ENCODE measurements around the gene HPSE2.

The HPSE2 gene

DNA sequence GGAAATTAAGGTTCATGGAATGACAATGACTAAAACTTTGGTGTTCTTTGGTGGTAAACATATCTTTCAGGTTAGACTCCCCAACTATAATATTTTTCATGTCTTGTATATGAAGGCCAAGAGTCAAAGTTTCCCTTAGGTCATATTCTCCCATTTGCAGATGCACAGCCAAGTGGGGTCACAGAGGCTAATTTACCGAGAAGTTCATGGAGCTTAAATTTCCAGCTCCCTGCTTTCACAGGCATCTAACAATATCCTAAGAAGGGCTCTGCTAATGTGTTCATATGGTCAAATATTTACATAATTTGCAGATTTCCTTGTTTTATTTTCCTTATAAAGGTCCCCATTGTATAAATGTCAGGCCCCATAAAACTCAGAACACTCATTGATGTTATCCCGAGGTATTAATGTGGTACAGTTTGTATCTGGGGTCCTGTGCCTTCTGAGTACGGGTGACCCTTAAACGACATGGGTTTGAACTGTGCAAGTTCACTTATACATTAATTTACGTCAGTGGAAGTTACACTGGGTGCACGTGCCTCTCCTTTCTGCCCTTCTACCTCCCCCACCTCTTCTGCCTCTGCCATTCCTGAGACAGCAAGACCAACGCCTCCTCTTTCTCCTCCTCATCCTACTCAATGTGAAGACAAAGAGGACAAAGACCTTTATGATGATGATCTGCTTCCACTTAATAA, 603.0 kb downstream of the HPSE2 start:
- H3K4me3 ChIP-seq (ENCODE audit: low read depth, low read length) = no peak overlapping the region

- no peak overlapping the region for H3K4me3 ChIP-seq (ENCODE audit: low read depth, low read length)
Measured at GRCh38 chr10:98628206-98628605, 607.4 kb downstream of the HPSE2 start.

DNA sequence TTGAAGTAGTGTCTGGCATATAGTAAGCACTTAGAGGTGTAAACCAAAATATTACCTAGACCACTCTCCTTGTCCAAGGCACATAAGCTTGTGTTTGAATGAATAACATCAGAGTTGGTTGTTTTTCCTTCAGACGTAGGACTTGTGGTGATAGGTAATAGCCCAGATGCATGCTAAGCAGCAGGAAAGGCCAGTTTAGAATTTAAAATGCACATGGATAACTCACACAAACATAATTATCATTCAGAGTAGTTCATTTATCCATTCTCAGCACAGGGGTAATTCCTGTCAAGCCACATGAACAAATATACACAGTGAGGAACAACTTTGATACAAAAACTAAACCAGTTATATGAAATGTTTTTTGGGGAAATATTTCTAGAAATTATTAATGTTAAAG, 607.9 kb downstream of the HPSE2 start:
- H3K4me3 ChIP-seq (ENCODE audit: low read depth, low read length) = no peak overlapping the region

- no peak overlapping the region for H3K4me3 ChIP-seq (ENCODE audit: low read depth, low read length)
Measured at GRCh38 chr10:98624963-98625362, 610.7 kb downstream of the HPSE2 start.

- no peak overlapping the region for H3K4me3 ChIP-seq (ENCODE audit: low read depth, low read length)
Measured at GRCh38 chr10:98623176-98623575, 612.5 kb downstream of the HPSE2 start.

DNA sequence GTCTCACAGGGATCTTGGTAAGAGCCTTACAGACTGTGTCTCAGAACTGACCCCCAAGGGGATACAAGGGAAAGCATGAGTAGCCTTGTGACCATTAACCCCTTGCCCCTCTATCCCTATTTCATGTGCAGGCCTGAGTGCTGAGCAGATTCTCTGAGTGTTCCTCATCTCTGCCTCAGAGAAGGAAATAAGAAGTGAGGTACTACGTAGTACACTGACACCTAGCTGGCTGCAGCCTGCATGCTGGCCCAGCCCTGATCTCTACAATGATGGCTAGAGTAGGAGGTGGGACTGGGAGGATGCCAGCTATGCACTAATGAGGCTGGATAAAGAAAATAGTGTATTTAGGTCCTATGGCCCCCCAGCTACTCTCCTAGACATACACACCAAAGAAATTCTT, 614.0 kb downstream of the HPSE2 start:
- H3K4me3 ChIP-seq (ENCODE audit: low read depth, low read length) = no peak overlapping the region

DNA sequence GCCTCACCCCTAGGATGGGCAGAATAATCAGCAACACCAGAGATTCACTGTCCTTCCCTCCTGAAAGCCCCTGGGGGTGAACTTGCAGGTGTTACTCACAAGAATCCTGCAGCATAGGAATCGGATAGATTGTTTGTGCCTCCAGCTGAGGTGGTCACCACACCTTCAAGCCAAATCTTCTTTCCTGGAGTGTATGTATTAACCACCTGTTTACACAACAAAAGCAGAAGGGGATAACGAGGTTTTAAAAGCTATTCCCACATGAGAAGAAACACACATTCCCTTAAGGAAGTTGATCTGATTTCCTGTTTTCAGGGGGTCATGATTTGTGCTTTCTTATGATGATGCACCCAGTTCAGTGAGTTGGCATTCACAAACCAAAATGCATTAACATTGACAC, 615.1 kb downstream of the HPSE2 start:
- no peak overlapping the region for H3K4me3 ChIP-seq (ENCODE audit: low read depth, low read length)

GRCh38 chr10:98619446-98619845, 616.2 kb downstream of the HPSE2 start:
- H3K4me3 ChIP-seq (ENCODE audit: low read depth, low read length) = no peak overlapping the region

- no peak overlapping the region for H3K4me3 ChIP-seq (ENCODE audit: low read depth, low read length)
Measured at GRCh38 chr10:98617906-98618520, 617.6 kb downstream of the HPSE2 start.

DNA sequence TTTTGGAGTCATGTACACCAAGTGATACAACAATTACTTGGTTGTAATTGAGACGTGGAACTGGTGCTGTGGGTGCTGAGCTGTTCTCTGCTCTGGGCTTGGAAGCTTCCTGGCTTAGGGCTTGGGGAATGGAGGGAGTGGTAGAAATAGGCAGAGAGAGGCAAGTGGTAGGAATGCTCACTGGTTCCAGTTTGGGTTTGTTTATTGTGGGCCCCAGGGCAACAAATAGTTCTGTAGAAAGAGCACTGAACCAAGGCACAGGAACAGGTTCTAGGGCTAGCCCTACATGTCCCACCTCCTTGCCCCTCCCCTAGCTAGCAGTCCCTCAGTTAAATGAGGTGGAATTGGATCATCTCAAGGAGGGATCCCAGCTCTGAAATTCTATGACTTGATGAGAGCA, 622.2 kb downstream of the HPSE2 start:
- no peak overlapping the region for H3K4me3 ChIP-seq (ENCODE audit: low read depth, low read length)

GRCh38 chr10:98611436-98611835, 624.2 kb downstream of the HPSE2 start:
- no peak overlapping the region for H3K4me3 ChIP-seq (ENCODE audit: low read depth, low read length)

- H3K4me3 ChIP-seq (ENCODE audit: low read depth, low read length) = no peak overlapping the region
Measured at GRCh38 chr10:98610836-98611235, 624.8 kb downstream of the HPSE2 start.

DNA sequence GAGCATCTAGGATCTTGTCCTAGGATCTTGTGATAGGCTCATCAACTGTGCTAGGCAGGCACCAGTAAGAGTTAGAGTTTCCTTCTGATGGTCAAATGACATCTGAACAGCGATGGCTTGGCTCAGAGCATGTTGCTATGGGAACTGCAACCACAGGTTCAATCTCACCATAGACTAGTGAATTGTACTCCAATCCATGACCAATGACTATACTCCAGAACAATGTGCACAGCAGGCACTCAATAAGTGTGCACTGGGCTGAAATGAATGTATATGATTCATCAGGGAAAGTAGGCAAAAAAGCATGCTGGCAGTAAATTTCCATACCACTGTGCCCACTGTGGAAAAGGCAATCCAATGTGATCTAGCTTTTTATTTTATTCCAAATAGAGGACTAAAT, 625.4 kb downstream of the HPSE2 start:
- no peak overlapping the region for H3K4me3 ChIP-seq (ENCODE audit: low read depth, low read length)

DNA sequence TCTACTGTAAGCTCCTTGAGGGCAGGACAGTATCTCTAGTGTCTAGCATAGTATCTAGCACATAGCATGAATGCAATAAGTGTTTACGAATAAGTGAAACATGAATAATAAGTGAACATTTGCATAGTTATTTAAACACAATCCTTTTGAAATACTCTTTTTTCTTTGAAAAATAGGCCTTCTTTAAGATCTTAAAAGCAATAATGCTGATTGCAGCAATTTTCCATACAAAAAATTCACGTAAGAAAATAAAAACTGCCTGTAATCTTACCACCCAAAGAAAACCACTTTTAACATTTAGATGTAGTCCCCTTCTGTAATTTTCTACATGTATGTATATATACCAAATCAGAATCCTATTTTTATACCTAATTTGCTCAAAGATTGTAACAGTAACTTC, 626.4 kb downstream of the HPSE2 start:
- no peak overlapping the region for H3K4me3 ChIP-seq (ENCODE audit: low read depth, low read length)

DNA sequence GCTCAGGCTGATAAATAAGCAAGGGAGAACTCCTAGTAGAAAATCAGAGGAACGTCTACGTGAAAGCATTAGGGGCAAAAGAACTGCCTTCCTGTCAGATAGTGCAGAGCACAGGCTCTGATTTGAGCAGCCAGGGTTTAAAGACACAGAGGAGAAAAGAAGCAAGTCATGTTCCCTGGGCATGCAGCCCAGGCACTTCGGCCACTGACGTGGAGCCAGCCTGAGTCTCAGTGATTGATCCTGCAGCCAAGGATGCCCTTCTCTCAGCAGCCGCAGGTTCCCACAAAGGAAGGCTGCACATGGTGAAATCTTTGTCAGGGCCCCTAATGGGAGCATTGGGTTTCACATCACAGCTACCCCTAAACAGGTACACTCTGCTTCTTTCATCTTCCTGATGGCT, 627.2 kb downstream of the HPSE2 start:
- H3K4me3 ChIP-seq (ENCODE audit: low read depth, low read length) = no peak overlapping the region

DNA sequence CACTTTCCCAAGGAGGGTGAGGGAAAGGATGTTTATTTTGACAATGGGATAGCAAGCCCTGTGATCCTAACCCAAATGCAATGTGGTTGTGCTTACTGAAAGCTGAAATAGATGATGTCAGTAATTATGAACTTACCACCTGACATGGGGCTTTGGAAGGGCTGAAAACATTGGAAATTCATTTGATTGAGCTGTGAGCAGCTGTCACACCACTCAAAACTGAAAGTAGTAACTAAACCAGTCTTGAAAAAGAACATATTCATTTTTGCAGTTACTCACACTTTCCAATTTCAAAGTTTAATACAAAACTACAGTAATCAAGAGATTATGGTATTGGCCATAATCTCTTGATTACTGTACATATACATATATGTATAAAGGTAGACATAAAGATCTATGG, 633.4 kb downstream of the HPSE2 start:
- H3K4me3 ChIP-seq (ENCODE audit: low read depth, low read length) = no peak overlapping the region

DNA sequence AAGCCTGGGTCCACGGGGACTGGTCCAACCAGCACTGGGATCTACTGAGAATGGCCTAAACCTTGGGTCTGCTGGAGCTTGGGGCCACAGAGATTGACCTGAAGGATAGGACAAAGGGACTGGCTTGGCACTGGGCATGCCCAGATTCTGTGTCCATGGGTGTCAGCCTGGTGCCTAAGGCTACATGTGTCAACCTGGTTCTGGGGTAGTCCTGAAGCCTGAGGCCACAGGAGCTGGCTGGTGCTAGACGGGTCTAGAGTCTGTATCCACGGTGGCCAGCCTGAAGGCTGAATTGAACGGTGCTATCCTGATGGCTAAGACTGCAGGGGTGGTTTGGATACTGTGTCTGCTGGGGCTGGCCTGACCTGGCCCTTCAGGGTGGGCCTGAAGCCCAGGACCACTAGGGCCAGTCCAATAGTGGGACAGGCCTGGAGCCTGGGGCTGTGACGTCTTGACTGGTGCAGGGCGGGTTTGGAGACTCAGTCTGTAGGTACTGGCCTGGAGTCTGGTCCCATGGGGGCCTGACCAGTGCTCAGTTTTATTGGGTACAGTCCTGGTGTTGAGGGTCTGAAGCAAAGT, 636.5 kb downstream of the HPSE2 start:
- H3K4me3 ChIP-seq (ENCODE audit: low read depth, low read length) = no peak overlapping the region

DNA sequence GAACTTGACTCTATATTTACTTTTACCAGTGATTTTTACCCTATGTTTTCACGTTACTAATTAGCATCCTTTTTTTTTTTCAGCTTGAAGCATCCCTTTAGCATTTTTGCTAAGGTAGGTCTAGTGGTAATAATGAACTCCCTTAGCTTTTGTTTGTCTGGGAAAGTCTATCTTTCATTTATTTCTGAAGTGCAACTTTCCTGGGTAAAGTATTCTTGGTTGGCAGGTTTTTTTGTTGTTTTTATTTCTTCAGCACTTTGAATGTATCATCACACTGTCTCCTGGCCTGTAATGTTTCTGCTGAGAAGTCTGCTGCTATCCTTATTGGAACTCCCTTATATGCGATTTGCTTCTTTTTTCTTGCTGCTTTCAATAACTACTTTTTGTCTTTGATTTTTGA, 639.2 kb downstream of the HPSE2 start:
- no peak overlapping the region for H3K4me3 ChIP-seq (ENCODE audit: low read depth, low read length)

GRCh38 chr10:98589691-98590090, 646.0 kb downstream of the HPSE2 start:
- H3K4me3 ChIP-seq (ENCODE audit: low read depth, low read length) = no peak overlapping the region

DNA sequence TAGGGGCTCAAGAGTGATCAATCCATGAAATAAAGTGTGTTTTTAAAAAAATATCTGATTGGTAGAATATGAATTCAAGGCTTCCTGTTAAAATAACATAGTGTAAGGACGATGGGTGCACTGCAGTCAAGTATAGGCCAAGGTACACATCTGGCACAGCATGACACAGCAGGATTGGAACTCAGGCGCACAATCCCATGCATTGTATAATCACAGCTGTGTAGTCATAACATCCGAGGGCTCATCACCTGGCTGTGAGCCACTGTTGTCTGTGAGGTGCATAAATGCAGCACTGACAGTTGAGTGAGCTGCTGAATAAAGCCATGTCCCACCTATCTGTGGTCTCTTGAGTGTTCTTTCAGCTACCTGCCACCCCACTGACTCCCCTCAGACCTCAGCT, 646.6 kb downstream of the HPSE2 start:
- no peak overlapping the region for H3K4me3 ChIP-seq (ENCODE audit: low read depth, low read length)

- no peak overlapping the region for H3K4me3 ChIP-seq (ENCODE audit: low read depth, low read length)
Measured at GRCh38 chr10:98587156-98587837, 648.4 kb downstream of the HPSE2 start.

DNA sequence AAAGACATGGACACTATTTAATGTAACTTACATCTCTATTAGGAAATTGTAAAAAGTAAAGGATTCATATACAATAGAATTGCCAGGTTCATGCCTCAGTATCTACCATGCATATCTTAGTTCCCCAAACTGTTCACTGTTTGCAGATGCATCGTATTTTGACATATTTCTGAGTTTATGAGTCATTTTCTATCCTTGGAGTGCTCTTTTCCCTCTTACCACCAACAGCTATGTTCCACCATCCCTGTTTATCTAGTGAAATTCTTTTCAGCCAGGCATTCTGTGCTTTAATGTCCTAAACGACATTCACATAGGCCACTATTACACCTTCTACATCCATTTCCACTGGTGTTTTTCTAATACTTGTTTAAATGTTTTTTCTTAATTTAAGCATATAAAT, 649.6 kb downstream of the HPSE2 start:
- no peak overlapping the region for H3K4me3 ChIP-seq (ENCODE audit: low read depth, low read length)
